ENCODE measurements around the gene CPE. TPM values are rescaled to one million over a fixed set of nuclear protein-coding genes. Genes with fewer than 3 reads are reported as not detected.
A peak's percentile ranks its signal among the peaks of the same experiment; 100 is the strongest.
"Not testable (repeated sequence)": the region's sequence is repeated elsewhere in the genome, so short reads cannot be mapped to it uniquely, and the experiment has no call there.

Gene CPE
- total and polyA plus RNA-seq, 4 donors: 3.0 to 5.6 (median 4.5) TPM

GRCh38 chr4:165335163-165335703, 43.6 kb upstream of the CPE start:
- H3K27ac ChIP-seq (ENCODE audit: low read depth in 1 of 2, low read length in 2 of 2): no peak overlapping the region
- H3K9ac ChIP-seq (ENCODE audit: low read depth in 1 of 2, low read length in 2 of 2): peak overlapping the region in 1 of 2 donors; percentile 25
- peaks cover 6 to 39% (median 28%) of the 10 kb centered on the region in 4 donors for H3K36me3 ChIP-seq (ENCODE audit: control insufficient read depth in 4 of 4, insufficient read depth in 3 of 4, low read depth in 1 of 4, low read length in 3 of 4)
- H3K9me3 ChIP-seq (ENCODE audit: control insufficient read depth in 4 of 4, low read length in 3 of 4): no peaks in the 10 kb centered on the region
- H3K4me3 ChIP-seq (ENCODE audit: low read depth in 1 of 3, low read length in 3 of 3): no peak overlapping the region
- DNase-seq (ENCODE audit: low spot score): no peak
- H3K27me3 ChIP-seq (ENCODE audit: control insufficient read depth in 4 of 4, insufficient read depth in 4 of 4, low read length in 3 of 4): no peaks in the 10 kb centered on the region
- H3K4me1 ChIP-seq (ENCODE audit: control insufficient read depth in 4 of 4, insufficient read depth in 4 of 4, low read length in 3 of 4): peaks cover 0 to 63% (median 46%) of the 10 kb centered on the region in 4 donors
- peak; percentile 91 to 96 for TF ChIP-seq HNF4A (conservative IDR thresholded peaks at IDR 0.05)
- no peak for TF ChIP-seq YY1 (IDR thresholded peaks at IDR 0.05)
- TF ChIP-seq RXRA (IDR thresholded peaks at IDR 0.05): peak; percentile 69 to 84
- TF ChIP-seq RAD21 (IDR thresholded peaks at IDR 0.05): peak in 1 of 2 donors; percentile 15
- TF ChIP-seq HNF4G (IDR thresholded peaks at IDR 0.05): peak; percentile 72
- peak; percentile 67 for TF ChIP-seq NR2F2 (IDR thresholded peaks at IDR 0.05)
- WGBS: 47% methylated on average over 3 of the region's 3 CpGs

- peaks cover 0 to 49% (median 41%) of the 10 kb centered on the region in 4 donors for H3K4me1 ChIP-seq (ENCODE audit: control insufficient read depth in 4 of 4, insufficient read depth in 4 of 4, low read length in 3 of 4)
- peaks cover 6 to 52% (median 42%) of the 10 kb centered on the region in 4 donors for H3K36me3 ChIP-seq (ENCODE audit: control insufficient read depth in 4 of 4, insufficient read depth in 3 of 4, low read depth in 1 of 4, low read length in 3 of 4)
- 52% methylated on average over 6 of the region's 6 CpGs for WGBS
- TF ChIP-seq SP1 (IDR thresholded peaks at IDR 0.05) (no peak), HNF4A (conservative IDR thresholded peaks at IDR 0.05) (peak in 1 of 2 donors; percentile 8)
- H3K4me3 ChIP-seq (ENCODE audit: low read depth in 1 of 3, low read length in 3 of 3): no peak overlapping the region
- no peak overlapping the region for H3K9ac ChIP-seq (ENCODE audit: low read depth in 1 of 2, low read length in 2 of 2)
- no peak overlapping the region for H3K27ac ChIP-seq (ENCODE audit: low read depth in 1 of 2, low read length in 2 of 2)
- no peaks in the 10 kb centered on the region for H3K9me3 ChIP-seq (ENCODE audit: control insufficient read depth in 4 of 4, low read length in 3 of 4)
- H3K27me3 ChIP-seq (ENCODE audit: control insufficient read depth in 4 of 4, insufficient read depth in 4 of 4, low read length in 3 of 4): no peaks in the 10 kb centered on the region
- DNase-seq (ENCODE audit: low spot score): no peak
Observed at GRCh38 chr4:165336743-165337142, 42.1 kb upstream of the CPE start.

GRCh38 chr4:165342340-165342739, 36.5 kb upstream of the CPE start:
- not testable (repeated sequence) for H3K27me3 ChIP-seq (ENCODE audit: control insufficient read depth in 4 of 4, insufficient read depth in 4 of 4, low read length in 3 of 4); H3K9ac ChIP-seq (ENCODE audit: low read depth in 1 of 2, low read length in 2 of 2); H3K4me3 ChIP-seq (ENCODE audit: low read depth in 1 of 3, low read length in 3 of 3); H3K9me3 ChIP-seq (ENCODE audit: control insufficient read depth in 4 of 4, low read length in 3 of 4); H3K4me1 ChIP-seq (ENCODE audit: control insufficient read depth in 4 of 4, insufficient read depth in 4 of 4, low read length in 3 of 4); H3K27ac ChIP-seq (ENCODE audit: low read depth in 1 of 2, low read length in 2 of 2); DNase-seq (ENCODE audit: low spot score)
- peaks cover 7 to 45% (median 37%) of the 10 kb centered on the region in 4 donors for H3K36me3 ChIP-seq (ENCODE audit: control insufficient read depth in 4 of 4, insufficient read depth in 3 of 4, low read depth in 1 of 4, low read length in 3 of 4)
- 95% methylated on average over 5 of the region's 5 CpGs for WGBS

GRCh38 chr4:165343353-165344191, 35.2 kb upstream of the CPE start:
- Histone ChIP-seq H3K4me1 (ENCODE audit: control insufficient read depth in 4 of 4, insufficient read depth in 4 of 4, low read length in 3 of 4) (peaks cover 0 to 5% (median 4%) of the 10 kb centered on the region in 4 donors), H3K27me3 (ENCODE audit: control insufficient read depth in 4 of 4, insufficient read depth in 4 of 4, low read length in 3 of 4) (no peaks in the 10 kb centered on the region), H3K4me3 (ENCODE audit: low read depth in 1 of 3, low read length in 3 of 3) (no peak overlapping the region), H3K9ac (ENCODE audit: low read depth in 1 of 2, low read length in 2 of 2) (no peak overlapping the region), H3K36me3 (ENCODE audit: control insufficient read depth in 4 of 4, insufficient read depth in 3 of 4, low read depth in 1 of 4, low read length in 3 of 4) (peaks cover 7 to 37% (median 31%) of the 10 kb centered on the region in 4 donors), H3K27ac (ENCODE audit: low read depth in 1 of 2, low read length in 2 of 2) (no peak overlapping the region), H3K9me3 (ENCODE audit: control insufficient read depth in 4 of 4, low read length in 3 of 4) (no peaks in the 10 kb centered on the region)
- no peak for TF ChIP-seq FOXA1 (IDR thresholded peaks at IDR 0.05)
- TF ChIP-seq CTCF (IDR thresholded peaks at IDR 0.05; ENCODE audit: low read depth, low read length, missing input control): peak; percentile 41
- TF ChIP-seq ZBTB33 (IDR thresholded peaks at IDR 0.05): no peak
- no peak for TF ChIP-seq YY1 (IDR thresholded peaks at IDR 0.05)
- no peak for TF ChIP-seq SP1 (IDR thresholded peaks at IDR 0.05)
- TF ChIP-seq RAD21 (IDR thresholded peaks at IDR 0.05): peak; percentile 80 to 82
- no peak for TF ChIP-seq EGR1 (IDR thresholded peaks at IDR 0.05; ENCODE audit: low read depth in 2 of 2)
- no peak for DNase-seq (ENCODE audit: low spot score)
- 57% methylated on average over 13 of the region's 13 CpGs for WGBS
